ENCODE results near the gene PTPRC. TPM values are rescaled to one million over a fixed set of nuclear protein-coding genes. Genes with fewer than 3 reads are reported as not detected.

PTPRC gene
- total and polyA plus RNA-seq, 2 donors (not counting 3 experiments of a cell fraction or from before 2014, with no cell fraction given), result not detected

GRCh38 chr1:198780376-198780775 is 141.5 kb downstream of the PTPRC start:
- no peak for TF ChIP-seq POLR2A (IDR thresholded peaks at IDR 0.05; ENCODE audit: low read depth, low read length)
- TF ChIP-seq FOS (IDR thresholded peaks at IDR 0.05; ENCODE audit: borderline replicate concordance, insufficient read depth, low read length), result peak; percentile 74
- peak; percentile 84 for TF ChIP-seq JUN (IDR thresholded peaks at IDR 0.05; ENCODE audit: borderline replicate concordance, insufficient read depth, insufficient read length, low read depth)
- no peak for TF ChIP-seq EZH2 (IDR thresholded peaks at IDR 0.05; ENCODE audit: borderline replicate concordance, low read depth, low read length, severe bottlenecking)
- peak; percentile 85 for TF ChIP-seq GATA2 (IDR thresholded peaks at IDR 0.05; ENCODE audit: insufficient read depth, insufficient read length, low read depth, low read length)
- Histone ChIP-seq H3K9me1 (replicated peaks; ENCODE audit: control insufficient read depth, extremely low read depth, insufficient read depth, low read length) (no peaks in the 10 kb centered on the region), H3K27ac (ENCODE audit: insufficient read depth, low read depth, low read length) (peak overlapping the region; percentile 84), H3K9me3 (replicated peaks; ENCODE audit: control insufficient read depth, insufficient read depth, low read length) (no peaks in the 10 kb centered on the region), H3K36me3 (ENCODE audit: control insufficient read depth in 2 of 2, extremely low read depth in 1 of 2, insufficient read depth in 2 of 2, low read length in 2 of 2) (no peaks in the 10 kb centered on the region), H3K9ac (replicated peaks; ENCODE audit: extremely low read depth, insufficient read depth, low read length) (no peak overlapping the region), H3K4me1 (ENCODE audit: control insufficient read depth, extremely low read depth, insufficient read depth, low read length) (peaks cover 56% of the 10 kb centered on the region), H3K27me3 (ENCODE audit: control insufficient read depth in 2 of 2, insufficient read depth in 2 of 2, low read length in 2 of 2) (no peaks in the 10 kb centered on the region), H3K79me2 (ENCODE audit: control insufficient read depth, insufficient read depth, low read length) (no peaks in the 10 kb centered on the region), H3K4me2 (ENCODE audit: insufficient read depth, low read length) (peak overlapping the region; percentile 30), H4K20me1 (replicated peaks; ENCODE audit: control insufficient read depth, extremely low read depth, insufficient read depth, low read length) (no peaks in the 10 kb centered on the region), H3K4me3 (replicated peaks in 1 of 3; ENCODE audit: insufficient read depth in 1 of 3, low read depth in 1 of 3, low read length in 3 of 3) (no peak overlapping the region), H2AFZ (ENCODE audit: low read depth, low read length) (no peak overlapping the region)
- FAIRE-seq (peak; percentile 80), DNase-seq (ENCODE audit: low read depth, low spot score) (peak; percentile 91)
- dilution Hi-C loops (cut with MboI; ENCODE audit: extremely low pct_ligation_motif_present, low sequenced_read_pairs), result no loop called here
- intact Hi-C loops (cut with micrococcal nuclease), result loop anchor here (1.0 kb wide), 2 partner anchors 155 to 492 kb away; no protein-coding TSS in a partner anchor
- CTCF ChIA-PET, result interaction anchor here (1.0 to 2.5 kb wide), 4 partner anchors 8 to 115 kb away, joined by 3 to 5 read pairs (median 4); no protein-coding TSS in a partner anchor
- no TSS peak for BruUV-seq (replicated peaks)
- POLR2A ChIA-PET, result no interaction called here

GRCh38 chr1:198788561-198789064 is 149.8 kb downstream of the PTPRC start:
- no peaks in the 10 kb centered on the region for H4K20me1 ChIP-seq (replicated peaks; ENCODE audit: control insufficient read depth, extremely low read depth, insufficient read depth, low read length)
- H3K4me1 ChIP-seq (ENCODE audit: control insufficient read depth, extremely low read depth, insufficient read depth, low read length), result no peaks in the 10 kb centered on the region
- H3K27me3 ChIP-seq (ENCODE audit: control insufficient read depth in 2 of 2, insufficient read depth in 2 of 2, low read length in 2 of 2), result no peaks in the 10 kb centered on the region
- no peak overlapping the region for H3K9ac ChIP-seq (replicated peaks; ENCODE audit: extremely low read depth, insufficient read depth, low read length)
- H3K4me2 ChIP-seq (ENCODE audit: insufficient read depth, low read length), result no peak overlapping the region
- no TSS peak for BruUV-seq (replicated peaks)
- no peak overlapping the region for H3K4me3 ChIP-seq (replicated peaks in 1 of 3; ENCODE audit: insufficient read depth in 1 of 3, low read depth in 1 of 3, low read length in 3 of 3)
- intact Hi-C loops (cut with micrococcal nuclease), result loop anchor here (1.0 kb wide), 1 partner anchor 12 kb away; no protein-coding TSS in a partner anchor
- no peaks in the 10 kb centered on the region for H3K36me3 ChIP-seq (ENCODE audit: control insufficient read depth in 2 of 2, extremely low read depth in 1 of 2, insufficient read depth in 2 of 2, low read length in 2 of 2)
- DNase-seq (ENCODE audit: low read depth, low spot score) (peak; percentile 66), FAIRE-seq (peak; percentile 77)
- dilution Hi-C loops (cut with MboI; ENCODE audit: extremely low pct_ligation_motif_present, low sequenced_read_pairs), result no loop called here
- CTCF ChIA-PET, result interaction anchor here (0.7 to 2.6 kb wide), 13 partner anchors 9 to 675 kb away, joined by 3 to 10 read pairs (median 4); no protein-coding TSS in a partner anchor
- H3K27ac ChIP-seq (ENCODE audit: insufficient read depth, low read depth, low read length), result peak overlapping the region; percentile 16
- H3K79me2 ChIP-seq (ENCODE audit: control insufficient read depth, insufficient read depth, low read length), result no peaks in the 10 kb centered on the region
- peak overlapping the region; percentile 7 for H2AFZ ChIP-seq (ENCODE audit: low read depth, low read length)
- H3K9me3 ChIP-seq (replicated peaks; ENCODE audit: control insufficient read depth, insufficient read depth, low read length), result no peaks in the 10 kb centered on the region
- POLR2A ChIA-PET, result interaction anchor here (1.7 kb wide), 1 partner anchor 12 kb away, joined by 4 read pairs; no protein-coding TSS in a partner anchor
- no peaks in the 10 kb centered on the region for H3K9me1 ChIP-seq (replicated peaks; ENCODE audit: control insufficient read depth, extremely low read depth, insufficient read depth, low read length)
- TF ChIP-seq, protein P1, sequence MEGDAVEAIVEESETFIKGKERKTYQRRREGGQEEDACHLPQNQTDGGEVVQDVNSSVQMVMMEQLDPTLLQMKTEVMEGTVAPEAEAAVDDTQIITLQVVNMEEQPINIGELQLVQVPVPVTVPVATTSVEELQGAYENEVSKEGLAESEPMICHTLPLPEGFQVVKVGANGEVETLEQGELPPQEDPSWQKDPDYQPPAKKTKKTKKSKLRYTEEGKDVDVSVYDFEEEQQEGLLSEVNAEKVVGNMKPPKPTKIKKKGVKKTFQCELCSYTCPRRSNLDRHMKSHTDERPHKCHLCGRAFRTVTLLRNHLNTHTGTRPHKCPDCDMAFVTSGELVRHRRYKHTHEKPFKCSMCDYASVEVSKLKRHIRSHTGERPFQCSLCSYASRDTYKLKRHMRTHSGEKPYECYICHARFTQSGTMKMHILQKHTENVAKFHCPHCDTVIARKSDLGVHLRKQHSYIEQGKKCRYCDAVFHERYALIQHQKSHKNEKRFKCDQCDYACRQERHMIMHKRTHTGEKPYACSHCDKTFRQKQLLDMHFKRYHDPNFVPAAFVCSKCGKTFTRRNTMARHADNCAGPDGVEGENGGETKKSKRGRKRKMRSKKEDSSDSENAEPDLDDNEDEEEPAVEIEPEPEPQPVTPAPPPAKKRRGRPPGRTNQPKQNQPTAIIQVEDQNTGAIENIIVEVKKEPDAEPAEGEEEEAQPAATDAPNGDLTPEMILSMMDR (IDR thresholded peaks at IDR 0.05; ENCODE audit: extremely low read depth in 1 of 2, insufficient read depth in 1 of 2, low read depth in 1 of 2, low read length in 2 of 2), result peak in 1 of 2 donors; percentile 27
- TF ChIP-seq GATA2 (IDR thresholded peaks at IDR 0.05; ENCODE audit: insufficient read depth, insufficient read length, low read depth, low read length), result no peak
